GM19463 (cell line): Measurements from ENCODE around the gene CD151.

ENCODE experiments used
- ATAC-seq: cut with Tn5 transposase; IDR thresholded peaks from one replicate; pipeline ENCODE4 v1.9.1; 2021; ENCODE audit warnings: mild to moderate bottlenecking, moderate library complexity; ENCODE audit not compliant: unreplicated experiment

The CD151 gene

DNA sequence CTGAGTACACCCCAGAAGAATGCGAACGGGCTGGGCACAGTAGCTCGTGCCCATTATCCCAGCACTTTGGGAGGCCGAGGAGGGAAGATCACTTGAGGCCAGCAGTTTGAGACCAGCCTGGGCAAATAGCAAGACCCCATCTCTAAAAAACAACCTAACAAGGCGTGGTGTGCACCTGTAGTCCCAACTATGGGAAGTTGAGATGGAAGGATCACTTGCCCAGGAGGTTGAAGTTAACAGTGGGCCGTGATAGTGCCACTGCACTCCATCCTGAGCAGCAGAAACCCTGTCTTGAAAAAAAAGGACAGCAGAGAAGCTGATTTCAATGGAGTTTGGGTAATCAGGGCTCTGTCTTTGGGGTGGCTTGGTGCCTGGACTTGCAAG is 19.7 kb upstream of the CD151 start:
- ATAC-seq, result no peak

DNA sequence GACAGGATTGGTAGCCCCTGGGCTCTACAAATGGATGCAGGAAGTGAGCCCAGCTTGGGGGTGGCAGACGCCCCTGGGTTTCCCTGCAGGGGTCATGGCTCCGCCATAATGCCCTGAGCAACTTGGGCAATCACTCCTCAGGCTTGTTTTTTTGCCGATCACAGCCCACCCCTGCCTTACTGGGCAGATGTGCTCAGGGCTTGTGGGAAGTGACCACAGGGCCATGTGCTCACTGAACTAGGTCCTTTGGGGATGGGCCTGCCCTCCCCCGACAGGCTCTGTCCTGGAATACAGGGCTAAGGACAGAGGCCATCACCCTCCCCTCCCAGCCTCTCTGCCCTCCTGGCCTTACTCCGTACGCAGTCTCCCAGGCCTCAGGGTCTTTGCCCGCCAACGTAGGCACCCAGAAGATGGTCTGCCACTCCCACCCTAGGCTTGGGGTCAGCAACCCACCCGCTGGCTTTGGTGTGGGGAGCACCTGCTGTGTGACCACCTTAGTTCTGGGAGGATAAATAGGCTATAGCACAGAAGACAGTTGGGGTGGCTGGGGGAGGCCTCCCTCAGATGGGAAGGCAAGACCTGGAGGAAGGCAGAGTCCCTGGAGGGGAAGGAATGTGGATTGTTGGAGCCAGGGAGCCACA is 19.2 kb upstream of the CD151 start:
- no peak for ATAC-seq

GRCh38 chr11:815675-816432 is 16.9 kb upstream of the CD151 start:
- ATAC-seq, result no peak

- no peak for ATAC-seq
Observed at GRCh38 chr11:816433-816779, 16.3 kb upstream of the CD151 start.

DNA sequence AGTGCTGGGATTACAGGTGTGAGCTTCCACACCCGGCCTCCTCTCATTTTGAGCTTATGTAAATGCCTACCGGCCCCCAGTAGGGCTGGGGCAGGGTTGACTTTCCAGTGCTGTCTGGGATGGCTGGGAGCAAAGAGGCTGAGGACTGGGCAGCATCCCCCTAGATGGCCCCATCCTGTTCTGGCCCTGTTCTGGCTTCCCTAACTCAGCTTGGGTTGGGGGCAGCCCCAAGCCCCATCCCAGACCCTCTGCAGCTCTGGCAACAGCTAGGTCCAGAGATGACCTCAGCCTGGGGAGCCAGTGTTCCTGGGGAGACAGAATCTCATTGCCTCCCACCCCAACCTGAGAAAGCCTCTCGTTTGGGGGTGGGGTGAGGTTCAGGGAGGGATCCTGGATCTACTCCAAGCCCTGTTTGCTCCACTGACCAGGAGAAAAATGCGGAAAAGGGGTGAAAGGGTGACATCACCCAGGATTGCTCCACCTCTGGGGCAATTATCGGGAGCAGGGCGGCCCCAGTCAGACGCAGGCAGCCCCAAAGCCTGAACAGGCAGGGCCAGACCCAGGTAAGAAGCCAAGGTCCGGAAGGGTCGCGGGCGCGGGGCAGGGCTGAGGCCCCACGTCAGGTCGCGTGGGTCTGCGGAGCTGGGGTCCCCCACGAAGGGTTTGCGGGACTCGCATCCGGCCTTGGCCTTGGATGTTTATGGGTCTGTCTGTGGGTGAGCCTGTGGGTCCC is 14.2 kb upstream of the CD151 start, which contains the start of gene PNPLA2:
PNPLA2 (plus strand) TSS at position 519 of the 733 bp plus-strand sequence. CDS start 805 bp downstream, outside the sequence.
- ATAC-seq, result no peak

DNA sequence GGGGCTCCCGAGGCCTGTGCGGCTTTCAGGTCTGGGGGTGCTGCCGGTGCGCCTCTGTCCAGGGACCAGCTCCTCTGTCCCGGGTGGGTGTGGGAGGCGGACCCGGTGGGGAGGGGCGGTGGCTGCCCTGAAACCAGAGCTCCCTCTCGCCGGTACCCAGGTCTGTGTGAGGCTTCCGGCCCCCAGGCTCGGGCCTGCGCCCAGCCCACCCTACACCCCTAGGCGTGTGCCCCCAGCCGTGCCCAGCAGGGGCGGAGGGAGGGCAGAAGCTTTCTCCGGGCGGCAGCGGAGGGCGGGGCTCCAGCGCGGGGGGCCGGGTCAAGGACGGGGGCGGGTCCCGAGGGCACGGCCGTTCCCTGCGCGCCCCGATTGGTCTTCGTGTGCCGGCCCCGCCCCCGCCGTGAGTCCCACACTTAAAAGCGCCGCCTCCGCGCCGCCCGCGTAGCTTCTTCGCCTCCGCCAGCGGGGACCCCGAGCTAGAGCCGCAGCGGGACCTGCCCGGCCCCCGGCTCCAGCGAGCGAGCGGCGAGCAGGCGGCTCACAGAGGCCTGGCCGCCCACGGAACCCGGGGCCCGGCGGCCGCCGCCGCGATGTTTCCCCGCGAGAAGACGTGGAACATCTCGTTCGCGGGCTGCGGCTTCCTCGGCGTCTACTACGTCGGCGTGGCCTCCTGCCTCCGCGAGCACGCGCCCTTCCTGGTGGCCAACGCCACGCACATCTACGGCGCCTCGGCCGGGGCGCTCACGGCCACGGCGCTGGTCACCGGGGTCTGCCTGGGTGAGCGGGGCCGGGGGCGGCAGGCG is 13.4 kb upstream of the CD151 start:
- peak; percentile 77 for ATAC-seq

GRCh38 chr11:819943-820649 is 12.7 kb upstream of the CD151 start:
- ATAC-seq, result peak; percentile 55

- no peak for ATAC-seq
Observed at GRCh38 chr11:820655-821511, 11.9 kb upstream of the CD151 start.

- ATAC-seq, result no peak
Observed at GRCh38 chr11:821512-822371, 11.0 kb upstream of the CD151 start.

DNA sequence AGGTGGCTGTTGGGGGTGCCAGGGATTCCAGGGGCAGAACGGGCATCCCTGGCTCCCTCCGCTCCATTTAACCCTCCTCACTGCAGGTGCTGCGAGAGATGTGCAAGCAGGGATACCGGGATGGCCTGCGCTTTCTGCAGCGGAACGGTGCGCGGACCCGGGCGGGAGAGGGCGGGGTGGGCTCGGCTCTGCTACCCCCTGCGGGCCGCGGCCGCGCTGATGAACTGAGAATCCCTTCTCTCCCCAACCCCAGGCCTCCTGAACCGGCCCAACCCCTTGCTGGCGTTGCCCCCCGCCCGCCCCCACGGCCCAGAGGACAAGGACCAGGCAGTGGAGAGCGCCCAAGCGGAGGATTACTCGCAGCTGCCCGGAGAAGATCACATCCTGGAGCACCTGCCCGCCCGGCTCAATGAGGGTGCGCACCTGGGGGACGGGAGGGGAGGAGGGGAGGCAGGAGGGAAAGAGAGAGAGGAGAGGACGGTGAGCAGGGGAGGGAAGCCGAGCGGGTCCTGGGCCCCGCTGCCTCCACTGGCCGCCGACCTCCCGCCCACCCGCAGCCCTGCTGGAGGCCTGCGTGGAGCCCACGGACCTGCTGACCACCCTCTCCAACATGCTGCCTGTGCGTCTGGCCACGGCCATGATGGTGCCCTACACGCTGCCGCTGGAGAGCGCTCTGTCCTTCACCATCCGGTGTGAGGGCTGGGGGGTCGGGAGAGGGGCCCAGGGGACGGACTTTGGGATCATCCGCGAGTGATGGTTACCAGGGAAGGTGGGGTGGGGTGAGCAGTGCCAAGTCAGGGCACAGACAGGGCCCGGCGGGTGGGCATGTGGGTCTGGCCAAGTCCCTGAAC is 9.1 kb upstream of the CD151 start:
- no peak for ATAC-seq

- ATAC-seq, result no peak
Observed at GRCh38 chr11:824292-824880, 8.4 kb upstream of the CD151 start.

- ATAC-seq, result no peak
Observed at GRCh38 chr11:824942-825341, 7.8 kb upstream of the CD151 start.

GRCh38 chr11:825366-826226 is 7.2 kb upstream of the CD151 start:
- ATAC-seq, result no peak

- no peak for ATAC-seq
Observed at GRCh38 chr11:826227-826621, 6.5 kb upstream of the CD151 start.

GRCh38 chr11:826836-827145 is 6.0 kb upstream of the CD151 start:
- no peak for ATAC-seq

DNA sequence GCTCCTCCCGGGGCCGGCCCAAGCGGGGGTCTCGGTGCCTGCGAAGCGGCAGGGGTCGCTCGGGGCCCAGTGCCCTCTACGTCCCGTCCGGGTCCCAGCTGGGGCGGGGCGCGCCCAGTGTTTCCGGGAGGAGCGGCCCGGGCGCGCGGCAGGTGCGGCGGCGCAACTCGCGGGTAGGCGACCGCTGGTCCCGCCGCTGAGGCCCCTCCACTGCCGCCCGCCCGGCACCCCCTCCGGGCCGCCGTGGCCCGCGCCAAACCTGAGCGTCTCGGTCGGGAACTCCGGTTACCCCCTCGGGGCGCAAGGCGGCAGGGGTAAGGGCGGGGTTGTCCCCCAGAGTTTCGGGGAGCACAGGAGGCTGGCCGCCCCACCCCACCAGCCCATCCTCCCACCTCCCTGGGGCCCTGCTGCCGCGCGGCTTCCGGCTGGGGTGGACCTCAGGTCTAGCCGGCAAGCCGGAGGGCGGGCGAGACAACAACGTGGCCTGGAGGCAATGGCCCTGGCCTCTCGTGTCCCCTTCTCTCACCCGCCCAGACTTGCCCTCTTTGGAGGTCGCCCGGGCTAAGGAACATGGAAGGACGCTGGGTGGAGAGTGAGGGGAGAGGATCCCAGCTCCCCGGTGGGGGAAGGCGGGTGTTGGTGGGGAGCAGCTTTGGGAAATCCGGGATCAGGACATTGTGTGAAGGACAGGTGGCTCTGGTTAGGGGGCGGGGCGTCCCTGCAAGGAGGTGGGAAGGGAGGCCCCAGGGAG is 5.4 kb upstream of the CD151 start:
- peak; percentile 40 for ATAC-seq
